ENCODE measurements around the gene DYNC1LI1. TPM values are rescaled to one million over a fixed set of nuclear protein-coding genes. Genes with fewer than 3 reads are reported as not detected.

Gene DYNC1LI1
- total RNA-seq, 2 donors from 2014 or later: 24.4 to 30.8 TPM

GRCh38 chr3:32575451-32576113 is 4.9 kb upstream of the DYNC1LI1 start:
- ATAC-seq (no peak), DNase-seq (no peak)
- Mint-ChIP-seq H3K4me1 (peaks cover 5% of the 10 kb centered on the region), H3K36me3 (ENCODE audit: low read depth) (no peaks in the 10 kb centered on the region), H3K27me3 (no peaks in the 10 kb centered on the region), H3K27ac (no peak overlapping the region), H3K4me3 (no peak overlapping the region)
- no peaks in the 10 kb centered on the region for H3K9me3 ChIP-seq (ENCODE audit: control insufficient read depth, low read length, poor library complexity, severe bottlenecking)

DNA sequence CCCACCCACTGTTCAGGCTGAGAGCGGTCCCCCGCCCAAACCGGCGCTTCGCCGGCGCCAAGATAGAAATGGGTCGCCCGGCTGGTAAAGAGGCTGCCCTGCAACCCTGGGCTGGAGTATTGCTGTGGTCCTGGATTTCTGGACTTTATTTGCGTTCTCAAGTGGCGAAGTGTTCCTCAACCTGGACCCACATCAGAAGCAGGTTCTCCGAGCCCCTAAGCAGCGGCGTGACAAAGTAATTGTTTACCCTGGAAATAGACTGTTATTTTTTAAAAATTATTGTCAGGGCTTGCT is 481 bp upstream of the DYNC1LI1 start:
- no peaks in the 10 kb centered on the region for H3K9me3 ChIP-seq (ENCODE audit: control insufficient read depth, low read length, poor library complexity, severe bottlenecking)
- Mint-ChIP-seq H3K4me3 (peak overlapping the region; percentile 93), H3K27me3 (no peaks in the 10 kb centered on the region), H3K4me1 (peaks cover 14% of the 10 kb centered on the region), H3K36me3 (ENCODE audit: low read depth) (no peaks in the 10 kb centered on the region), H3K27ac (peak overlapping the region; percentile 75)
- no peak for DNase-seq
- no peak for ATAC-seq

- Mint-ChIP-seq H3K4me3 (peak overlapping the region; percentile 93), H3K27me3 (no peaks in the 10 kb centered on the region), H3K4me1 (peaks cover 15% of the 10 kb centered on the region), H3K36me3 (ENCODE audit: low read depth) (no peaks in the 10 kb centered on the region), H3K27ac (peak overlapping the region; percentile 75)
- no peaks in the 10 kb centered on the region for H3K9me3 ChIP-seq (ENCODE audit: control insufficient read depth, low read length, poor library complexity, severe bottlenecking)
- ATAC-seq: peak; percentile 24
- DNase-seq: peak; percentile 7 to 40 (median 38)
Measured at GRCh38 chr3:32569540-32570420, 878 bp downstream of the DYNC1LI1 start.

DNA sequence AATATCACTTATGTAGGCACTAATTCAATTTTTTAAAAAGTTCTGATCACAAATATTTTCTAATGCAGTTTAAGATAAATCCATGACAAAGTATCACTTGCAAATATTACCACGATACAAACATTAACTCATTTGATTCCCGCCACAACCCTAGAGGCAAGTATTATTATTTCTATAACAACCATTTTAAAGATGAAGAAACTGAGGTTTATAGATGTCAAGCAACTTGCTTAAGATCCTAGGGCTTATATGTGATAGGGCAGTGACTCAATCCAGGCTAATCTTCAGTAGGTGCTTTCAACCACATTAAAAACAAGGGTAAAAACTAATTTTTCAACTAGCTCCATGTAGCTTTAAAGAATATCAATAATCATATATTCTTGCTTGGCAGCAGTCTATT is 1.7 kb downstream of the DYNC1LI1 start:
- Mint-ChIP-seq H3K27me3 (no peaks in the 10 kb centered on the region), H3K4me1 (peaks cover 18% of the 10 kb centered on the region), H3K36me3 (ENCODE audit: low read depth) (no peaks in the 10 kb centered on the region), H3K27ac (peak overlapping the region; percentile 75), H3K4me3 (peak overlapping the region; percentile 93)
- DNase-seq (no peak), ATAC-seq (no peak)
- H3K9me3 ChIP-seq (ENCODE audit: control insufficient read depth, low read length, poor library complexity, severe bottlenecking): no peaks in the 10 kb centered on the region

DNA sequence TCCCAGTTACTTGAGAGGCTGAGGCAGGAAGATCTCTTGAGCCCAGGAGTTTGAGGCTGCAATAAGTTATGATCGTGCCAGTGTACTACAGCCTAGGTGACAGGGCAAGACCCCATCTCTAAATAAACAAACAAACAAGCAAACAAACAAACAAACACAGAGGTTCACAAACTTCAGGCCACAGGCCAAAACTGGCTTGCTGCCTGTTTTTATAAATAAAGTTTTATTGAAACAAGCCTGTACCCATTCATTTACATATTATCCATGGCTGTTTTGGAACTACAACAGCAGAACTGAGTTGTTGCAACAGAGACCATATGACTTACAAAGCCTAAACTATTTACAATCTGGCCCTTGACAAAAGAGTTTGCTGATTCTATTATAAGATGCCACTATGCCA is 6.5 kb downstream of the DYNC1LI1 start:
- H3K36me3 Mint-ChIP-seq (ENCODE audit: low read depth): no peaks in the 10 kb centered on the region
- H3K27ac Mint-ChIP-seq: no peak overlapping the region
- DNase-seq: no peak
- H3K4me1 Mint-ChIP-seq: peaks cover 17% of the 10 kb centered on the region
- ATAC-seq: no peak
- no peaks in the 10 kb centered on the region for H3K27me3 Mint-ChIP-seq
- H3K4me3 Mint-ChIP-seq: no peak overlapping the region
- no peaks in the 10 kb centered on the region for H3K9me3 ChIP-seq (ENCODE audit: control insufficient read depth, low read length, poor library complexity, severe bottlenecking)

DNA sequence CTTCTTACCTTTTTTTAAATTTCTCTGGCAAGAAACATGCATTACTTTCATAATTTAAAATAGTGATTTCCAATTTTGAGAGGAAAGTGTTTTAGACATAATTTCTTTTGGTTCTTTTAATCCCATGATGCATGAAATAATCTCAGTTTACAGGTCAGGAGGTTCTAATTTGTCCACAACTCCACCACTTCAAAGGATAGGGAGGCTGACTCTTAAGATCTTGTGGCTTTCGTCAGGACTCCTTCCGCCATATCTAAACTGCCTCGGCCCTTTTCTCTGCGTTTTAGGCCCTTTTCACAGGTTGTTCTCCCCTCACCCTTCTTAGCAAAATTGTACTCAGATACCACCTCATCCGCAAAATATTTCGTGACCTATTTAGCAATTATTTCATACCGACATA is 8.0 kb downstream of the DYNC1LI1 start:
- no peaks in the 10 kb centered on the region for H3K27me3 Mint-ChIP-seq
- H3K36me3 Mint-ChIP-seq (ENCODE audit: low read depth): no peaks in the 10 kb centered on the region
- DNase-seq (no peak), ATAC-seq (no peak)
- H3K27ac Mint-ChIP-seq: no peak overlapping the region
- peaks cover 13% of the 10 kb centered on the region for H3K4me1 Mint-ChIP-seq
- H3K4me3 Mint-ChIP-seq: no peak overlapping the region
- no peaks in the 10 kb centered on the region for H3K9me3 ChIP-seq (ENCODE audit: control insufficient read depth, low read length, poor library complexity, severe bottlenecking)

- no peaks in the 10 kb centered on the region for H3K9me3 ChIP-seq (ENCODE audit: control insufficient read depth, low read length, poor library complexity, severe bottlenecking)
- no peak for ATAC-seq
- peaks cover 26% of the 10 kb centered on the region for H3K4me1 Mint-ChIP-seq
- H3K27me3 Mint-ChIP-seq: no peaks in the 10 kb centered on the region
- no peak overlapping the region for H3K4me3 Mint-ChIP-seq
- H3K36me3 Mint-ChIP-seq (ENCODE audit: low read depth): peaks cover 3% of the 10 kb centered on the region
- no peak overlapping the region for H3K27ac Mint-ChIP-seq
- no peak for DNase-seq
Measured at GRCh38 chr3:32557640-32558352, 12.9 kb downstream of the DYNC1LI1 start.

DNA sequence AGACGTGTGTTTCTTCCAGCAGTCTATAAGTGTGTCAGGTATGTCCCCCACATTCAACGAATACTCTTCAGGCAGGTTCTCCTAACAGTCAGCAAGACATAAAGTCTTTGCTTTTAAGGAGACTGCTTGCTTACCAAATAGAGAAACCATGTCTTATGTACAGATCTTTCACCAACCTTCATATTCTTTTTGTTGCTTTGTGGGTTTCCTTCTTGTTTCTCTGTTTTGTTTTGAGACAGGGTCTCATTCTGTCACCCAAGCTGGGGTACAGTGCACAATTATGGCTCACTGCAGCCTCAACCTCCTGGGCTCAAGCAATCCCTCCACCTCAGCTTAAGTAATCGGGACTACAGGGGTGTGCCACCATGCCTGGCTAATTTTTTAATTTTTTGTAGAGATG is 14.3 kb downstream of the DYNC1LI1 start:
- no peaks in the 10 kb centered on the region for H3K27me3 Mint-ChIP-seq
- H3K9me3 ChIP-seq (ENCODE audit: control insufficient read depth, low read length, poor library complexity, severe bottlenecking): no peaks in the 10 kb centered on the region
- H3K4me1 Mint-ChIP-seq: peaks cover 37% of the 10 kb centered on the region
- no peak for DNase-seq
- H3K36me3 Mint-ChIP-seq (ENCODE audit: low read depth): peaks cover 3% of the 10 kb centered on the region
- ATAC-seq: no peak
- H3K4me3 Mint-ChIP-seq: no peak overlapping the region
- no peak overlapping the region for H3K27ac Mint-ChIP-seq

GRCh38 chr3:32553973-32554372 is 16.7 kb downstream of the DYNC1LI1 start:
- ATAC-seq (no peak), DNase-seq (no peak)
- Mint-ChIP-seq H3K27me3 (no peaks in the 10 kb centered on the region), H3K36me3 (ENCODE audit: low read depth) (peaks cover 3% of the 10 kb centered on the region), H3K4me1 (peaks cover 42% of the 10 kb centered on the region), H3K4me3 (no peak overlapping the region), H3K27ac (no peak overlapping the region)
- H3K9me3 ChIP-seq (ENCODE audit: control insufficient read depth, low read length, poor library complexity, severe bottlenecking): no peaks in the 10 kb centered on the region

DNA sequence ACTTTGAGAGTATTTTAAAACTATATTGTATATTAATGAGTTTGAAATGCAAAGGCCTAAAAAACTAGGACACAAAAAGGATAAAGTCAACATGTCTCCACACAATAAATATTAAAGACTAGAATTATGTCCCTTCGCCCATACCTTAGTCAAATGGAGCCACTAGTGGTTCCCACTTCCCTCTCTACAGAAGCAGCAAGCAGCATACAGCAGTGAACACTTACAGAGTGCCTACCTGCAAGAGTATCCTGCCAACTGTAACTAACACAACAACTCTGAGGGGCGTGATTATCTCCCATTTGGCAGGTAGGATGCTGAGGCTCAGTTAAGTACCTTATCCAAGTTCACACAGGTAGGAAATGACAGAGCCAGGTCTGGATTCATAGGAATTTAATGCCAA is 17.2 kb downstream of the DYNC1LI1 start:
- no peaks in the 10 kb centered on the region for H3K27me3 Mint-ChIP-seq
- H3K9me3 ChIP-seq (ENCODE audit: control insufficient read depth, low read length, poor library complexity, severe bottlenecking): no peaks in the 10 kb centered on the region
- no peak for ATAC-seq
- peaks cover 3% of the 10 kb centered on the region for H3K36me3 Mint-ChIP-seq (ENCODE audit: low read depth)
- no peak overlapping the region for H3K4me3 Mint-ChIP-seq
- no peak overlapping the region for H3K27ac Mint-ChIP-seq
- no peak for DNase-seq
- H3K4me1 Mint-ChIP-seq: peaks cover 42% of the 10 kb centered on the region

- H3K27ac Mint-ChIP-seq: no peak overlapping the region
- no peak for ATAC-seq
- no peak for DNase-seq
Measured at GRCh38 chr3:32552013-32552412, 18.6 kb downstream of the DYNC1LI1 start.

DNA sequence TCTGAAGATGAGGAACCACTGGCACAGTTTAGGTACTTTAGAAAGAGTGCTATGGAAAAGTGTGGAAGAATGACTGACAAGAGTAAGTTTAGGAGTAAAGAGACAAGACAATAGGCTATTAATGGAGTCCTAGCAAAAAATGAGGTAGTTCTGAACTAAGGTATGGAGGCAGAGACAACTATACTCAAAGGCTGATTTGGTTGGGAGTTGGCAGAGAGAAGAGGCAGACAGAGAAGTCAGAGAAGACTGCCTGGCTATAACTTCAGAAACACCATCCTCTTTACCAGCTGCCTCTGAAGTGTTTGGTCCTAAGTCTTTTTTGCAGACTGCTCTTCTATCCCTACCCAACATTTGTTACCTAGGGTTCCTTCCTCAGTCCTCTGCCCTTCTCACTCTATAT is 19.2 kb downstream of the DYNC1LI1 start:
- Mint-ChIP-seq H3K4me3 (no peak overlapping the region), H3K4me1 (peaks cover 46% of the 10 kb centered on the region), H3K27me3 (no peaks in the 10 kb centered on the region), H3K36me3 (ENCODE audit: low read depth) (peaks cover 3% of the 10 kb centered on the region), H3K27ac (no peak overlapping the region)
- H3K9me3 ChIP-seq (ENCODE audit: control insufficient read depth, low read length, poor library complexity, severe bottlenecking): no peaks in the 10 kb centered on the region
- no peak for DNase-seq
- ATAC-seq: no peak

More at GRCh38 chr3:32552013-32552412, 18.6 kb downstream of the DYNC1LI1 start:
- Mint-ChIP-seq H3K36me3 (ENCODE audit: low read depth) (peaks cover 3% of the 10 kb centered on the region), H3K27me3 (no peaks in the 10 kb centered on the region), H3K4me1 (peaks cover 48% of the 10 kb centered on the region), H3K4me3 (no peak overlapping the region)
- no peaks in the 10 kb centered on the region for H3K9me3 ChIP-seq (ENCODE audit: control insufficient read depth, low read length, poor library complexity, severe bottlenecking)

- H3K27ac Mint-ChIP-seq: no peak overlapping the region
- no peak overlapping the region for H3K4me3 Mint-ChIP-seq
- no peak for DNase-seq
- H3K36me3 Mint-ChIP-seq (ENCODE audit: low read depth): peaks cover 3% of the 10 kb centered on the region
- H3K27me3 Mint-ChIP-seq: no peaks in the 10 kb centered on the region
- ATAC-seq: no peak
- peaks cover 44% of the 10 kb centered on the region for H3K4me1 Mint-ChIP-seq
- no peaks in the 10 kb centered on the region for H3K9me3 ChIP-seq (ENCODE audit: control insufficient read depth, low read length, poor library complexity, severe bottlenecking)
Measured at GRCh38 chr3:32551087-32551486, 19.6 kb downstream of the DYNC1LI1 start.
